GM03348 (cell line): ENCODE data around the gene RPL39.
A peak's percentile ranks its signal among the peaks of the same experiment; 100 is the strongest.
"Not testable (repeated sequence)": the region's sequence is repeated elsewhere in the genome, so short reads cannot be mapped to it uniquely, and the experiment has no call there.

Source experiments
- DNase-seq: peaks from one replicate; pipeline ENCODE4 v3.0.0; 2012; ENCODE audit warnings: low spot score

Gene RPL39

DNA sequence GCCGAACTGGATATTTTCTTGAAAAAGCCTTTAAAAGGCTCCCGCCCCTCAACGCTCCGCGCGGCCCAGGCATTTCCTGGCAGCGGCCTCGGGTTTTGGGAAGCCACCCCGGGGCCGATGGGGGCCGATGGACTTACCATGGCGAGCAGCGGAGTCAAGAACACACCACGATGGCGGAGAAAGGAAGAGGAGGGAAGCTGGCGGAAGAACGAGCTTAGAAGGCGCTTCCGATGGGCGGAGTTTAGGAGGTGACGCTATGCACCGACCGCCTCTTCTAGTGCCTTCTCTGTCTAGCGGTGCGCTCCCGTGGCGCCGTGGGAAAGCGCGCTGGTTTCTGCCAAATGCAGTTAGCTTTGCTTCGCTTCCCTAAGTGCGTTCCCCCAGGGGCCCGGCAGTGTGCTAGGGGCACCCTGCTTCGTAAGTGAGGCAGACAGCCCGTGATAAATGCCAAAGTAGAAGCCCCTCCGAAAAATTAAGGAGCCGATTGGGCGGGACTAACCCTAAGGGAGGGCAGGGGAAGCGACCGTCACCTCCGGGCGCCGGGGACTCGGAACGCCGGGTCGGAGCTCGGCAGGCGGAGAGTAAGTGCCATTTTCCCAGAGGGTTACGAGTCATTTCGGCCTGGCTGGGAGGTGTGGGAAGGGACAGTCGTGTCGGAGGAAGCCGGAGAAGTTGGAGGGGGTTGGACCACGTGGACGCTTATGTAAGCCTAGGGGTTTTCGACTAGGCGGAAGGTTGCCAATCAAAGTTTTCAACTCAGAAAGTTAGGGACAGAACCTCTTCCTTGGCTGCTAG, at the start of gene RPL39:
TSS of gene RPL39 (minus strand) at position 194 of the 795 bp plus-strand sequence. CDS start at position 140, 54 bp downstream.
- peak; percentile 85 for DNase-seq

GRCh38 chrX:119833905-119834304, 42.5 kb upstream of the RPL39 start:
- no peak for DNase-seq

DNA sequence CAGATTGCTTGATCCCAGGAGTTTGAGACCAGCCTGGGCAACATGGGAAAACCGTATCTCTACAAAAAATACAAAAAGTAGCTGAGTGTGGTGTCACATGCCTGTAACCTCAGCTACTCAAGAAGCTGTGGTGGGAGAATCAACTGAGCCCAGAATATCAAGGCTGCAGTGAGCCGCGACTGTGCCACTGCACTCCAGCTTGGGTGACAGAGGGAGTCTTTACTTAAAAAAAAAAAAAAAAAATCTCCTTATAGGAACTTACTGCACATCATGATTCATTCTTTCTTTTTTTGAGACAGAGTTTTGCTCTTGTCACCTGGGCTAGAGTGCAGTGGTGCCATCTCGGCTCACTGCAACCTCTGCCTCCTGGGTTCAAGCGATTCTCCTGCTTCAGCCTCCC, 37.0 kb upstream of the RPL39 start:
- DNase-seq: no peak

GRCh38 chrX:119826399-119826959, 35.0 kb upstream of the RPL39 start:
- peak; percentile 5 for DNase-seq

DNA sequence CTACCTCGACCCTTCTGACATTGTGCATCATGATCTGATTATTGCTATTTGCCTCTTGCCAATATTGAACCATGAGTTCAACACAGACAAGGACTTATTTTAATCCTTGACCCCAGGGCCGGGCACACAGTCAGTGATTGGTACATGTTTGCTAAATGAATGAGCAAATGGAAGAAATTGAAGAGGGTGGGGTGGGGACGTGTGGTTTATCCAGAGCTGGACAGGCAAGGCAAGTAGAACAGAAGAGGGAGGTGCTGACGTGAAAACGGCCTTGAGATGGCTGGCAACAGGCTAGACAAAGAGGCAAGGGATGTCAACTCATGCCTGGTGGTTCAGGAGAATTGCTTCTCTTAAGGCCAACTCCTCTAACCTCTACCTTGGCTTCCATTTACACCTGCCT, 32.8 kb upstream of the RPL39 start:
- not testable (repeated sequence) for DNase-seq

- peak; percentile 17 for DNase-seq
Measured at GRCh38 chrX:119821703-119822102, 30.3 kb upstream of the RPL39 start.

DNA sequence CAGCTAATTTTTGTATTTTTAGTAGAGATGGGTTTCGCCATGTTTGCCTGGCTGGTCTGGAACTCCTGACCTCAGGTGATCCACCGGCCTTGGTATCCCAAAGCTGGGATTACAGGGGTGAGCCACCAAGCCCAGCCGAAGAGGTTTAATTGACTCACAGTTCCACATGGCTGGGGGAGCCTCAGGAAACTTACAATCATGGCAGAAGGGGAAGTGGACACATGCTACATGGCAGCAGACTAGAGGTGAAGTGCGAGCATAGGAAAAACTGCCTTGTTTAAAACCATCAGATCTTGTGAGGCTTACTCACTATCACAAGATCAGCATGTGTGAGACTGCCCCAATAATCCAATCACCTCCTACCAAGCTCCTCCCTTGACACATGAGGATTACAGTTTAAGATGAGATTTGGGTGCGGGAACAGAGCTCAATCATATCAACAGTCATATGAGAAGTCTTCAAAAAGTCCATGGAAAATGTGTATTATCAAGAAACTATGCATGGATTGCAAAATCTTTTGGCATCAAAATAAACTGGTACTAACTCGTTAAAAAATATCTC, 25.8 kb upstream of the RPL39 start:
- DNase-seq: peak; percentile 7

DNA sequence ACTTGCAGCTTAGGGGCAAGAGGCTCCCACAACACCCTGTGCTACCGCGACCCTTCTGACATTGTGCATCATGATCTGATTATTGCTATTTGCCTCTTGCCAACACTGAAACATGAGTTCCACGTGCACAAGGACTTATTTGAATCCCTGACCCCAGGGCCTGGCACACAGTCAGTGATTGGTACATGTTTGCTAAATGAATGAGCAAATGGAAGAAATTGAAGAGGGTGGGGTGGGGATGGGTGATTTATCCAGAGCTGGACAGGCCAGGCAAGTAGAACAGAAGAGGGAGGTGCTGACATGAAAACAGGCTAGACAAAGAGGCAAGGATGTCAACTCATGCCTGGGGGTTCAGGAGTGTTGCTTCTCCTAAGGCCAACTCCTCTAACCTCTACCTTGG, 24.9 kb upstream of the RPL39 start:
- DNase-seq: no peak

DNA sequence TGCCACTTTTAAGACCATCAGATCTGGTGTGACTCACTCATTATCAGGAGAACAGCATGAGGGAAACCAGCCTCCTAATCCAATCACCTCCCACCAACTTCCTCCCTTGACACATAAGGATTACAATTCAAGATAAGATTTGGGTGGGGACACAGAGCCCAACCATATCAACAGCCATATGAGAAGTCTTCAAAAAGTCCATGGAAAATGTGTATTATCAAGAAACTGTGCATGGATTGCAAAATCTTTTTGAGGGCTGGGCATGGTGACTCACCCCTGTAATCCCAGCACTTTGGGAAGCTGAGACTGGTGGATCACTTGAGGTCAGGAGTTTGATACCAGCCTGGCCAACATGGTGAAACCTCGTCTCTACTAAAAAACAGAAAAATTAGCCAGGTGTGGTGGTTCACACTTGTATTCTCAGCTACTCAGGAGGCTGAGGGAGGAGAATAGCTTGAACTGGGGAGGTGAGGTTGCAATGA, 17.8 kb upstream of the RPL39 start:
- no peak for DNase-seq

GRCh38 chrX:119808461-119808860, 17.0 kb upstream of the RPL39 start:
- DNase-seq: not testable (repeated sequence)

GRCh38 chrX:119802546-119802945, 11.1 kb upstream of the RPL39 start:
- DNase-seq: no peak

GRCh38 chrX:119801253-119802221, 10.1 kb upstream of the RPL39 start:
- no peak for DNase-seq

GRCh38 chrX:119790977-119791436, 423 bp downstream of the RPL39 start:
- DNase-seq: peak; percentile 25

DNA sequence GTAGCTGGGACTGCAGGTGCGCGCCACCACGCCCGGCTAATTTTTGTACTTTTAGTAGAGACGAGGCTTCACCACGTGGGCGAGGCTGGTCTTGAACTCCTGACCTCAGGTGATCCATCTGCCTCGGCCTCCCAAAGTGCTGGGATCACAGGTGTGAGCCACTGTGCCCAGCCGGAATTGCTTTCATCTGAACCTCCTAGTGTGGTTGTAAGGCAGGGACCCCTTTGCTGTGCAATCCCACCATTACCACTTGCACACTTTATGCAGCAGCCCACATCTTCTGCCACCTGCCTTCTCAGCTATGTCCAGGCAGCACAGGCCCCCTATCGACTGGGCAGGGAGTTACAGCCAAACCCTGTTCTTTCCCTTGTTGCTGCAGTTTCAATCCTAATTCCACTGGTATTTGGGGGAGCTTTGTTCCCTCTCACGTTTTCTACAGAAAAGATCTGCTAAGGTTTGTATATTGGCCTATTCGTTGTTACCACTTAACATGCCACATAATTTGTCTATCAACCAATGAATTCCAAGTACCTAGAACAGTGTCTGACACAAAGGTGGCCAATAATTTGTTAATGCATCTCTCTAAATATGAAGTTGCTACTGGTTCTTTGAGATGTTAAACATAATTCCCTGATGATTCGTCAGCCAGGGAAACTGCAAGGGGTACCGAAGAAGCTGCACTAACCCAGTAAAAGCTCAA, 6.5 kb downstream of the RPL39 start:
- DNase-seq: peak; percentile 47

- no peak for DNase-seq
Measured at GRCh38 chrX:119783026-119783425, 8.4 kb downstream of the RPL39 start.

- no peak for DNase-seq
Measured at GRCh38 chrX:119778829-119779228, 12.6 kb downstream of the RPL39 start.

- no peak for DNase-seq
Measured at GRCh38 chrX:119775517-119776238, 15.8 kb downstream of the RPL39 start.

GRCh38 chrX:119769388-119769787, 22.0 kb downstream of the RPL39 start:
- not testable (repeated sequence) for DNase-seq

DNA sequence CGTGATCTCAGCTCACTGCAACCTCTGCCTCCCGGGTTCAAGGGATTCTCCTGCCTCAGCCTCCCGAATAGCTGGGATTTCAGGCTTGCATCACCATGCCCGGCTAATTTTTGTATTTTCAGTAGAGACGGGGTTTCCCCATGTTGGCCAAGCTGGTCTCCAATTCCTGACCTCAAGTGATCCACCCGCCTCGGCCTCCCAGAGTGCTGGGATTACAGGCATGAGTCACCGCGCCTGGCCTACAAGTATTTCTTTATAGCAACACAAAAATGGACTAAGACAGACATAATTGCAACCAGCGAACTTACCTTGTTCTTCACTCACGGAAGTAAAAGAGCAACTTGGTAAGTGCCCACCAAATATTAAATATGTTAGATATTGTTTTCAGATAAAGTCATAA, 23.0 kb downstream of the RPL39 start:
- not testable (repeated sequence) for DNase-seq

DNA sequence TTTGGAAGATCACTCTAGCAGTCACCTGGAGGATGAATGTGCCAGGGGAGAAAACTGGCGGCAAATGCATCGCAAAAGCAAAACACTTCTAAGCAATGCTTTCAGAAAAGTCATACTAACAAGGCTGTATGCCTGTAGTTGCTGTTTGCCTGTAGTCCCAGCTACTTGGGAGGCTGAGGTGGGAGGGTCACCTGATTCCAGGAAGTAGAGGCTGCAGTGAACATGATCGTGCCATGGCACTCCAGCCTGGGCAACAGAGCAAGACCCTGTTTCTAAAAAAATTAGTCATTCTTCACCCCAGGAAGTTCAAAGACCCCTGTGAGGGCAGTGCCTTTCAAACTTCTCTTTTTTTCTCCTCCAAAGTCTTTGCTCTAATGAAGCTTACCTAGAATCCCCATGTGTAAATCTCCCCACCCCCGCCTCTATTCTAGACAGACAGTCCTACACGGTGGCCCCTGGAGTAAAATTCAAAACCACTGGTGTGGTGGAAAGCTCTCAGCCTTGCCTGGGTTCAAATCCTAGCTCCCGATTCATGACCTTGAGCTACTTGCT, 27.5 kb downstream of the RPL39 start:
- no peak for DNase-seq
